Measurements from ENCODE around the gene CYP46A1.

DNA sequence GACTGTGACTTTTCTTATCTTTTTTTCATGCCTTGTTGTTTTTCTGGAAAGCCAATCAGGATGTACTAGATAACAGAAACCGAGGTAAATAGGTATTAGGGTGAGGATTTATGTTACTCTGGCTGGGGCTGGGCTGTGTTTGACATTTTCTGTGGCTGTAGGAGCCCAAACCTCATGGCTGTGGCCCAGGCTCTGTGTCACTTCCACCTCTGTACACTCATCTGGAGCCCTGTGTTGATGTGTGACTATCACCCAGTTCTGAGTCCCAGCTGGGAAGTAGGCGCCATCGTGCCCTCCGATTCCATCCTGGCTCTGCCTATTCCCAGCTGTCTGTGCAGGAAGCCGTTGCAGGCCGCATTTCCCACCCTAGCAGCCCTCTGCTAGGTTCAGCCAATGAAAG, 40.8 kb upstream of the CYP46A1 start:
- no peak for TF ChIP-seq POLR2A (IDR thresholded peaks at IDR 0.05)
- TF ChIP-seq, protein P1, sequence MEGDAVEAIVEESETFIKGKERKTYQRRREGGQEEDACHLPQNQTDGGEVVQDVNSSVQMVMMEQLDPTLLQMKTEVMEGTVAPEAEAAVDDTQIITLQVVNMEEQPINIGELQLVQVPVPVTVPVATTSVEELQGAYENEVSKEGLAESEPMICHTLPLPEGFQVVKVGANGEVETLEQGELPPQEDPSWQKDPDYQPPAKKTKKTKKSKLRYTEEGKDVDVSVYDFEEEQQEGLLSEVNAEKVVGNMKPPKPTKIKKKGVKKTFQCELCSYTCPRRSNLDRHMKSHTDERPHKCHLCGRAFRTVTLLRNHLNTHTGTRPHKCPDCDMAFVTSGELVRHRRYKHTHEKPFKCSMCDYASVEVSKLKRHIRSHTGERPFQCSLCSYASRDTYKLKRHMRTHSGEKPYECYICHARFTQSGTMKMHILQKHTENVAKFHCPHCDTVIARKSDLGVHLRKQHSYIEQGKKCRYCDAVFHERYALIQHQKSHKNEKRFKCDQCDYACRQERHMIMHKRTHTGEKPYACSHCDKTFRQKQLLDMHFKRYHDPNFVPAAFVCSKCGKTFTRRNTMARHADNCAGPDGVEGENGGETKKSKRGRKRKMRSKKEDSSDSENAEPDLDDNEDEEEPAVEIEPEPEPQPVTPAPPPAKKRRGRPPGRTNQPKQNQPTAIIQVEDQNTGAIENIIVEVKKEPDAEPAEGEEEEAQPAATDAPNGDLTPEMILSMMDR (IDR thresholded peaks at IDR 0.05), result no peak
